Non-pigmented ciliary epithelial cell (primary cell): ENCODE measurements around the gene PLPP7.
"Not testable (repeated sequence)": the region's sequence is repeated elsewhere in the genome, so short reads cannot be mapped to it uniquely, and the experiment has no call there.

ENCODE experiments used
- DNase-seq: peaks from one replicate; pipeline ENCODE4 v3.0.0-alpha.2; 2010; ENCODE audit warnings: low read depth

PLPP7 gene

DNA sequence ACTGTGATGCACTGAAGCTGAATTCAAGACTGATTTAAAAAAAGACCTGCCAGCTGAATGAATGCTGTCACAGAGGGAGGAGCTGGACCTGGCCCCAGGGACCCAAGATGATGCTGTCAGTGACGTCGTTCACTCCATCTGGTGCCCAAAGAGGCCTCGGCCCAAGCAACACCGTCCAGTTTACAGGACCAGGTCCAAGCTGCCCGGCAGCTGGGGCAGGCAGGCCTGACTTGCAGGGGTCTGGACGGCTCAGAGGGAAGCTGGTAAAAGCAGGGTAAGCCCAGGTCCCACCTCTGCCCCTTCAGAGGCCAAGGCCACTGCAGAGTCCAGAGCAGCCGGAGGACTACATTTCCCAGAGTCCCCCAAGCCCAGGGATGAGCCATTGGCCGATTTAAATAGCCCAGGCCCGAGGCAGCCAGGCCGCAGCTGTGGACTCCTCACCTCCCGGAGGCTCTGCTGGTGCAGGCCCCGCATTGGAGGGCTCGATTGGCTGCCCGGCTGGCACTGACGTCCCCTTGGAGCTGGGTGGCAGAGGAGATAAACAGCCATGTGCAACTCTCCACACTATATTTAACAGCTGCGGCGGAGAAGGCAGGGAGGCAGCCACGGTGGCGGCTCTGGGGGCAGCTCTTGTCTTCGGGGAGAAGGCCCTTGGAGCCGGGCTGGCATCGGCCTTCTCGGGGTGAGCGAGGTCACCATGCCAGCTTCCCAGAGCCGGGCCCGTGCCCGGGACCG, at the start of gene PLPP7:
TSS of gene PLPP7 (plus strand) at position 423 of the 735 bp plus-strand sequence. CDS start at position 698, 275 bp downstream.
- DNase-seq: no peak

DNA sequence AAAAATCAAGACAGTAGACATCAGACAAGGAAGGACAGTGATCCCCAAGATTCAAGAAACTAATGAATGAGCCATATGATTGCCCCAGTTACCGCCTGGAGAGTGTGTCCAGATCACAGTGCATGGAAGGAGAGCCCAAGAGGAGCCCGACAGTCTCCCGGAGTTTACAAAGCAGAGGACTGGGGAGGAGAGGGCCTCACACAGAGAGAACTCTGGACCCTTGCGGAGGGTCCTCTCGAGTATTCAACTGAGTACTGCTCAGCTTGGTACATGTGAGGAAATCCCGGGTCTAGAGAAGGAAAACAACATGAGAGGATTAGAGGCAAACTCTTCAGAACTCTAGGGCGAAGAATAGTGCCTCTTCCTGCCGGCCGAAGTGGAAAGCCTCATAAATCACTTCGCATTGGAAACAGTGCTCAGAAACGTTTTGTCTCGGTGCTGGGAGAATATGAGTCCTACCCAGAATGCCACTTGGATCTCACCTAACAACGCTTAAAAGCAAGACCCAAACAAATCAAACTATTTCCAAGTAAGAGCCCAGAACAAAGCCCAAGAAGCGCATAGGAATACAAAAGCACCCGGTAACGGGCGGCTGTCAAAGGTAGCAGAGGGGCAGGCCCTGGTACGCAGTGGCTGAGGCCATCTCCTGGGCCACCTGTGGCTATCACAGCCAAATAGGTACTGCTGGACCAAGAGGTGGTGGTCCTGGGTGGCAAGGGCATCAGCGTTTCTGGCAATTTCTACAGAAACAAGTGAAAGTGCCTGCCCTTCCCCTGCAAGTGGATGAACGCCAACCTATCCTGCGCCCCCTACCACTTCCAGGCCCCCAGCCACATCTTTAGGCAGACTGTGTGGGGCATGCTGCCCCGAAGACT, 49.2 kb upstream of the PLPP7 start:
- DNase-seq: no peak

GRCh38 chr9:131244331-131244730, 45.2 kb upstream of the PLPP7 start:
- DNase-seq: not testable (repeated sequence)

- no peak for DNase-seq
Measured at GRCh38 chr9:131246618-131247017, 42.9 kb upstream of the PLPP7 start.

- DNase-seq: no peak
Measured at GRCh38 chr9:131252120-131252519, 37.4 kb upstream of the PLPP7 start.

DNA sequence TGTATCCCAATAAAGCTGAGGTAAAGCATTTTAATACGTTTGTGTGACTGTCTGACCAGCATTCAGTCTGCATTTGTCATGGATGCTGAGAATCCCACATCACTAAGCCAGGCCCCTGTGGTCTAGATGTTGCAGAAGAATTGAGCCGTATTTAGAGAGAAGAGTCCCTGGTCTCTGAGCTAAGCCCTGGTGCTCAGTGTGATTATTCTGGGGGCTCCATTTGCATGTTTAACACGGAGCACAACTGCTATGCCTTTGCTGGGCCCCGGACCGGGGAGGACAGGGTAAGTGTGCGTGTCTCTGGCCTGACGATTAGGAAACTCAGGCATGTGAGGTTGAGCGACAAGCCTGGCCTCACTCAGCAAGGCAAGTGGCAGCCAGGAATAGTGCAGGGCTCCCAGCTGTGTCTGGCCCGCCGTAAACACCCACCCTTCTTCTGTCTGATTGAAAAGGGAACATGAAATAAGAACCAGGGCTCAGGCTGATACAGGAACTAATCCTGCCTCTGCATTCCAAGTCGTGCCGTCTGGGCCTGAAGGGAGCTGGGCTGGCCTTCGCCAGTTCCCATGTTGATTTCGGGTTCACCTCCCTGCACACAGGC, 35.5 kb upstream of the PLPP7 start:
- no peak for DNase-seq

GRCh38 chr9:131254626-131255025, 34.9 kb upstream of the PLPP7 start:
- DNase-seq: no peak

GRCh38 chr9:131255676-131256197, 33.8 kb upstream of the PLPP7 start:
- DNase-seq: no peak

DNA sequence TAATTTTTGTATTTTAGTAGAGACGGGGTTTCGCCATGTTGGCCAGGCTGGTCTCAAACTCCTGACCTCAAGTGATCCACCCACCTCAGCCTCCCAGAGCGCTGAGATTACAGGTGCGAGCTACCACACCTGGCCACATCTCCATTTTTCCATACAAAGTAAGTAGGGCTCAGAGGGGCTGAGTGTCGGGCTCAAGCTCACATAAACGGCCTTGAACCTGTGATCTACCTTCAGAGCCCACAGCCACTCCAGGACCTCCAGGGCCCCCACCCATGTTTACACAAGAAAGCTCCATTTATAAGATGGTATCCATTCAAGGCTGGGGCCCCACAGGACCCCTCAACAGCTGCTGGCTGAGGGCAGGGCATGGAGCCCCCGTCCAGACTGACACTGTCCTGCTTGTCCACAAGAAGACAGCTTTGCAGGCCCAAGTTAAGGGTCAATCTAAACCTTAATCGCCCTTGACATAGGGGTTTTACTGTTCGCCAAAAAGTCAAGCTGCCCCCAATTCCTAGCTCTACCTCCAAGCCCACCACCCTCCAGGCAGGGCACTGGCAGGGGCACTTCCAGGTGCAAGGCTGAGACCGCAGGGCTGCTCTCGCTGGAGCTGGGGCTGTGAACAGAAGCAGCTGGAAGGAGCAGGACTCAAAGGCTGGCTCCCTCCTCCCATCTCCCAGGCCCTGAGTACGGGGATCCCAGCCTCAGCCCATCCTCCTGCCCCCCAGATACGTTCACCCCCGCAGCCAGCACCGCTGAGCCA, 32.1 kb upstream of the PLPP7 start:
- no peak for DNase-seq

DNA sequence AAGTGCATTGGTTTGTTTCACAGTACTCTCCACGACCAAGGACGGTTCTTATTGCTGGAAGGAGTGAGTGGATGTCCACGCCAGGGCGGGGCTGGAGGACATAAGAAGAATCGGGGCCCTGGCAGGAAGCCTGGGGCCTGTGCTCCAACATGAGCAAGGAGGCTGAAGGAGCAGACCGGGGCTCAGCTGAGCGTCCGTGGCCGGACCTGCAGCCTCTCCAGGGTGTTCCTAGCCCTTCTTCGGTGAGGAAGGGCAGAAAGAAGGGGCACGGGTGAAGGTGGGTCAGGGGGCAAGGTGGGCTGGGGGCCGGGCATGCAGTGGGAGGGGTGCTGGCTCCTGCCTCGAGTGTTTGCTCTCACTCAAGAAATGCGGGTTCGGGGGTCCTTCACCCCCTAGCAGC, 31.3 kb upstream of the PLPP7 start:
- no peak for DNase-seq

DNA sequence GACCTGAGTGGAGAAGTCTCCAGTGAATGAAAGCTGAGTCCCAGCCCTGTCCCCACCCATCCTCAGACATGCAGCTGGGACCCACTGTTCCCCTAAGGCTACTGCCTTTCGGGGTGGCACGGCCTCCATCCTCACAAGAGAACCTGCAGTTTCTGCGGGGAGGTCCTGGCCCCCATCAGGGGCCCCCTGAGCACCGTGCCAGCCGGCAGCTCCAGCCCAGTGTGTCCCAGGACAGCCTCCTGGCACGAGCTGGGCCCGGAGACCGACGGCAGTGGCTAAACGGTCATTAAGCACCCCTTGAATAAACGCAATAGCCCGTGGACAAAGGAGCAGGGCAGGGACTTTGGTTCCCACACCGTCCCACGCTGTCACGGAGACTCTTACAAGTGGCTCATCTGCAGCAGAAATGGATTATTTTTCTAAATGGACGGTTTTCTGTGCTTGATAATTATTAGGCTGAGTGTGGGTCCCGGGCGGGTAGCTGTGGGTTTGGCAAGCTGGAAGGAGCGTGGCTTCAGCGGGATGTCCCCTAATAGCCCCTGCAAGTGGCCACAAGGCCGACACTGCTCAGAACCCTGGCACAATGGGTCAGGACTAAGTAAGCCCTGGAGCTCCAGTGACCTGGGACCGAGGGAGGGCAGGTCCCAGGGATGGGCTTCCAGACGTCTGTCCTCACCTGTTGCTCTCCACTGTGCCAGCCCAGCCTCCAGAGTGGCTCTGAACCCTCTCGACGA, 30.7 kb upstream of the PLPP7 start:
- no peak for DNase-seq

- no peak for DNase-seq
Measured at GRCh38 chr9:131259432-131259898, 30.1 kb upstream of the PLPP7 start.

DNA sequence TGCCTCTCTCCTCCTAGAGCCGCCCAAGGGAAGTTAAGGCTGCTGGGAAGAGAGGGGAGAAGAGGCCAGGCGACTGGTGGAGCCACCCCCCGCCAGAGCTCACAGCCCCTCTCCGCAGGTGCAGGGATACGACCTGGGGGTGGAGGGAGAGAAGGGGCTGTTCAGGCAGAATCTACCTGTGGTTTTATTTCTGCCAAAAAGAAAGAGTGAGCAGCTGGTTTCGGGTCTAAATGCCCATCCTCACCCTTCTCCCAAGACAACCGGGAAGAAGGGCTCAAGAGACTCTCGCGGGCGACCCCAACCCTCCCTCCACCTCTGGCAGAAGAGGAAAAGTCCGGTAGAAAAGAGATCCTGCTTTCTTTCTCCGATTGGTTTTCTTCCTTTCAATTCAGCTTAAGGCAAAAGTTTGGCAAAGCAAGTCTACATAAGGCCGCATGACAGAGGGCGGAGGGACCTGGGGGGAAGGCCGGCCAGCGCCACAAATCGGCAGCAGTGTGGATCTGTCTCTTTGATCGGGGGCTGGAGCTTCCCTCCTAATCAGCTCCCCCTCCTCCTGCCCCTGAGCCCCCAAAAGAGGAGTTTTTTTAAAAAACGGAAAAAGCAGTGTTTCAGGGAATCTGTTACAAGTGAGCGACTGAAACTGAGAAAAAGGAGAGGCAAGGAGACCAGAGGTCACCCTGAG, 29.5 kb upstream of the PLPP7 start:
- DNase-seq: no peak

- DNase-seq: no peak
Measured at GRCh38 chr9:131260751-131261452, 28.6 kb upstream of the PLPP7 start.

DNA sequence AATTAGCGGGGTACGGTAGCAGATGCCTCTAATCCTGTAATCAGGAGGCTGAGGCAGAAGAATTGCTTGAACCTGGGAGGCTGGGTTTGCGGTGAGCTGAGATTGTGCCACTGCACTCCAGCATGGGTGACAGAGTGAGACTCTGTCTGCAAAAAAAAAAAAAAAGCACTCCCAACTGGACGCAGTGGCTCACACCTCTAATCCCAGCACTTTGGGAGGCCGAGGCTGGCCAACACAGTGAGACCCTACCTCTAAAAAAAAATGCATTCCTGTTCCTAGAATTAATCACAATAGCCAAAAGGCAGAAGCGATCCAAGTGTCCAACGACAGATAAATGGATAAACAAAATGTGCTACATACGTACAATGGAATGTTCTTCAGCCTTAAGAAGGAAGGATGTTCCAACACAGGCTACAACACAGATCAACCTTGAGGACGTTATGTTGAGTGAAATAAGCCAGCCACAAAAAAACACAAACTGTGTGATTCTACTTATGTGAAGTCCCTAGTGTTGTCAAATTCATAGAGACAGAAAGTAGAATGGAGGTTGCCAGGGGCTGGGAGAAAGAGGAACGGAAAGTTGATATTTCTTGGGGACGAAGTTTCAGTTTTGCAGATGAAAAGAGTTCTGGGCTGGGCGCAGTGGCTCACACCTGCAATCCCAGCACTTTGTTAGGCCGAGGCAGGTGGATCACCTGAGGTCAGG, 27.0 kb upstream of the PLPP7 start:
- DNase-seq: no peak

DNA sequence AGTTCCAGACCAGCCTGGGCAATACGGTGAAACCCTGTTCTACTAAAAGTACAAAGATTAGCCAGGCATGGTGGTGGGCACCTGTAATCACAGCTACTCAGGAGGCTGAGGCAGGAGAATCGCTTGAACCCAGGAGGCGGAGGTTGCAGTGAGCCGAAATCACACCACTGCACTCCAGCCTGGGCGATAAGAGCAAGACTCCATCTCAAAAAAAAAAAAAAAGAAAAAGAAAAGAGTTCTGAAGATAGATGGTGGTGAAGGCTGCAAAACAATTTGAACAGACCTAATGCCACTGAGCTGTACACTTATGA, 26.5 kb upstream of the PLPP7 start:
- not testable (repeated sequence) for DNase-seq

DNA sequence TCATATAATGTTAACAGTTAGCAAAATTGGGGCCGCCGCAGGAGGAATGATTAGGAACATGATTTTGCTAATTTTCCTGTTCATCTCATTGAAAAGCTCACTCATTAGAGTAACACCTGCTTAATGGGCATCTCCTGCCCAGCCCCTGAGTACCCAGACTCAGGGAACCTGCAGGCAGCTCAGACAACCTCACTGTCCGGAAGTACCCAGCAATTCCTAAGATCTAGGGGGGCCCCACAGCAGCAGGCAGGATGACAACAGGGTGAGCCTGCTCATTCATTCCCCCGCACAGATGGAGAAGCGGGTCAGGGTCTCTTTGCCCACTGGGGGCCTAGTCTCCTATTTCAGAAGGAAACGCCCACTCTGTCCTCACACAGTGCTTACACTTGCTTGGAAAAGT, 25.8 kb upstream of the PLPP7 start:
- DNase-seq: no peak

DNA sequence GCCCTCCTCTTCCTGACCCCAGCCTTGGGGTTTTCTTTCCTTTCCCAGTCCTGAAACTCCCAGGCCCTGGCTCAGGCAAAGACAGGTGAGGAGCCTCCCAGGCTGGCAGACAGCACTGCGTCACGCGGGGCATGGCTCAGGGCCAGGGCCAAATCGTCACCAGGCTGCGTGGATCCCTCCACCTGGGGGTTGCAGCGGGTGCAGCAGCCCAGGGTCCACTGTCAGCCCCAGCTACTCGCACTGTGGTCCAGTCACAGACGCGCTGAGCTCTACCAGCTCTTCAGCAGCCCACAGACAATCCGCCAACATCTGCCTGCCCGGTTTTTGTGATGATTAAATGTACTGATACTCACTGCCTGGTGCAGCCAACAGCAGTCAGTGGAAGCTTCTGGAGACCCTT, 25.3 kb upstream of the PLPP7 start:
- no peak for DNase-seq
